HG02610 (cell line): Measurements from ENCODE around the gene AATK.

Experiments
- ATAC-seq: cut with Tn5 transposase; IDR thresholded peaks from one replicate; pipeline ENCODE4 v1.9.1; 2021; ENCODE audit warnings: mild to moderate bottlenecking, moderate library complexity; ENCODE audit not compliant: unreplicated experiment

Gene AATK

DNA sequence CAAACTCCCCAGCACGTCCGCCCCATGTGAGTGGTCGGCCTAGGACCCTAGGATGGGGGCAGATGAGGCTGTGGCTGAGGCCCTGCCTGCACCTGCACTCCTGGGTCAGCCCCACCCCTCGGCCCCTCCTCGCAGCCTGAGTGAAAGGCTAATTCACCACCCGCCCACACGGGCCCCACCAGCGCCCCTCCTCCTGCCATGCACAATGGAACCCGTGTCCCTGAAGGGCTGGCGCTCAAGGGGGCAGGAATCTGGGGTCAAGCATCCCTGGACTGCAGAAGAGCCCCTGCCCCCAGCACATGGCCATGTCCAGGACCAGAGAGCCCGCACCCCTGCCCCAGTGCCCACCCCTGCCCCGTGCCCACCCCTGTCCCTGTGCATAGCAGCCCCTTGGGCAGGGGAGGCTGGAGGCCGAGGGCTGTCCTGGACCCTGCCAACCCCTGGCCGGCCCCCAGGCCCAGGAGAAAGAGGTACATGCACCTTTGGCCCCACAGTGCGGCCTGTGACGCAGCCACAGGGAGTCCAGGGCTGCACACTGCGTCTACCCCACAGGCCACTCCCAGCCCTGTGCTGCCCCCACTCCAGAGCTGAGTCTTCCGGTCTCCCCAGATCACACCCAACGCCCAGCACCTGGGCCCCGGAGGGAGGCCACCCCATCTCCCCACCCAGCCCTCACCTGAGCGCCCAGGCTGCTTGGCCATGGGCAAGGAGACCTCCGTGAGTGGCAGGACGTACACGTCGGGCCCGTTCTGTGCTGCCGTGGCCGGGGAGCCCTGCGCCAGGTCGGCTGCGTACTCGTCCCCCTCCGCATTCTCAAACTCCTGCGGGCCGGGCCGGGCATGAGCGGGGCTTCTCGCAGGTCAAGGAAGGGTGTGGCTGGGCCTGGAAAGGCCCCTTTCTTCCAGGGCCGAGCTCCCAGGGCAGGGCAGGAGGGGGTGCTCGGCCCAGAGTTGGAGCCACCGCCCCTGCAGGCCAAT is 35.3 kb downstream of the AATK start:
- no peak for ATAC-seq

DNA sequence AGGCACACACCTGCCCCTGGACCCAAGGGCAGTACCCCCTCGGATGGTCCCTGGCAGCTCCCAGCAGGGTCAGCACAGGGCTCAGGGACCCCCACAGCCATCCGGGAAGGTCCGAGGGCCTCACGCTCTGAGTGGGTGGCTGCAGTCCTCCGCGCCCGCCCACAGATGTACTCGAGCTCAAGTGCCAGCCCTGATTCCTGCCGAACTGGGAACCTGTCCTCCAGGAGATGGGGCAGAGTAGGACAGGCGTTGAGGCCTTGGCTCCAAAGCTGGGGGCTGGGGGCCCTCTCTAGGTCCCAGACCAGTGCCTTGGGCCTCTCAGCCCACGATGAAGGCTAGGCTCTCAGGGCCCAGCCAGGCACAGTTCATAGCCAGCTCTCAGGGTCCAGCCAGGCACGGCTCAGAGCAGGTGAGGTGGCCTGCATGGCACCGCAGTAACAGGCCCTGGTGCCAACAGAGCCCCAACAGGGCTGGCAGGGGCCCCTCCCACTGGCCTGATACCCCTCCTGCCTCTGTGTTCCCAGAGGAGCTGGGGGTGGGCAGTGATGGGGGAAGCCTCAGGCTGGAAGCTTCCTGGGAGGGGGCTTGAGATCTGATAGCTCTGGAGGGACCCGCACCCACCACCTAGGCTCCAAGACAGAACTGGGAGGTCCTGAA is 36.2 kb downstream of the AATK start:
- ATAC-seq, result no peak

DNA sequence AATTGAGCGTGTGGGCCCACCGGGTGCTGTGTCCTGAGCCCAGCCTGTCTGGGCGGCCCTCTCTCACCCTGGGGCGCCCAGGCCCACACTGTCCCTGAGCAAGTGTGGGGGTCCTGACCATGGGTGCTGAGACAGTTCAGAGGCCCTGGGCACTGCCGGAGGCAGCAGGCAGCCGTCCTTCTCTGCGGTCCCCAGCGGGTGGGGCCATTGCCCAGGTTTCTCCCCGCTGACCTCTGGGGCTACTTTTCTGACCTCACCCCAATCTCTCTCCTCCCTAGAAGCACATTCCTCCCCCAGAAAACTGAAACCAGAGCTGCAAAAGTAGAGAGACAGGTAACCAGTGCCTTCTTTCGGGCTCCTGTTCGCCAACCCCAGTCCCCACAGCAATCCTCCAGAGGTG is 36.7 kb downstream of the AATK start:
- ATAC-seq, result no peak

DNA sequence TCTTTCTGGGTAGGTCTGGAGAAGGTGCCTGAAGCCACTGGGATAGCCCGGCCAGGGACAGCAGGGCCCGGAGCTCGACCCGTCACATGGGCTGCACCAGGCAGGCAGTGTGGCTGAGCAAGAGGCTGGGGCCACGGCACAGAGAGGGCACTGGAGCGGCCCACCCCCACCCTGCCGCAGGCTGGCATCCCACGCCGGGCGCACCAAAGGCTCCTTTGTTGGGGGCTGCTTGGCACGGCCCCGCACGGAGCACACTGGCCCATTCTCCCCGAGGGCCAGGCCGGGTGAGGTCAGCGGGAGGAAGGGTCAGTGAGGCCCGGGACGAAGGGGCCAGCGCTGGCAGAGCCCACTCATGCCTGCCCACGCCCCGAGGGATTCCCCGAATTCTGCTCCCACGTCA is 37.2 kb downstream of the AATK start:
- ATAC-seq, result no peak

DNA sequence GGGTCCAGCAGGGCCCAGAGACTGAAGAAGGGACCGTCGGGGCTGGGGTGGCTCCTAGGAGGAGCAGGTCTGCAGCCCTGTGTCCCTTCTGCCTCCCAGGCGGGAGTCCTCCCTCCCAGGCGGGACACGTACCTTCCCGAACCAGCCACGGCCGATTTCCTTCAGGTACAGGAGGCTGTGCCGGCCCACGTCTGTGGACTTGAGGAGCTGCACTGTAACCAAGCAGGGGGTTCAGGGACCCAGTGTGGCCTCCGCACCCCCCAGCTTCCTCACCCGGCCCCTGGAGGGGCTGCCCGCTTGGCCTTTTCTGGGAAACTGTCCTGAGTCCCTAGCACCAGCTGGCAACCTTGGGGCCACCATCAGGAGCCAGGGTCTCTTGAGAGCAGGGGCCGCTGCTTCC is 37.7 kb downstream of the AATK start:
- ATAC-seq, result no peak

DNA sequence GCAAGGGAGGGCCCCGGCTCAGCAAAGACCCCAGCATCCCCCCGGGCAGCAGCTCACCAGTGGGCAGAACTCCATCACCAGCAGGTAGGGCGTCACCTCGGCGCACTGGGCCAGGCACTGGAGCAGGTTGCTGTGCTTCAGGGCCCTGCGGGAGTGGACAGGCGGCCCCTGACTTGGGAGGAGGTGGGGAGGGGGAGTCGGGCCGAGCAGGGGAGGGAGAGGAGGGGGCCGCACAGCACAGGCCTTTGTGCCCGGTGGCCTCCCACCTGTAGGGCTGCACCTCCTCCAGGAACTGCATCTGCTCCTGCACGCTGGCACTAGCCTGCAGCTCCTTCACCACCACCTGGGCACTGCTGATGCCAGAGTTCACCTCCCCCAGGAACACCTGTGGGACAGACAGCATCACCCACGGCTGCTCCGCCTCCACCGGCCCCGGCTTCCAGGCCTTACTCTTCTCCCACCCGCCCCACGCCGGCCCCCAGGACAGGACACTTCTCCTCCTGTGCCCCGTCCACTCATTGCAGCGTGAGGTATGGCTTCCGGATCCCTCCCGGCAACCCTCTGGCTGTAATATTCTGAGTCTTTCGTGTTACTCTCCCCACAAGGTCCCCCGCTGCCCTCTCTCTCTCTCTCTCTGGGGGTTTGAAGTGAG is 38.4 kb downstream of the AATK start:
- no peak for ATAC-seq

DNA sequence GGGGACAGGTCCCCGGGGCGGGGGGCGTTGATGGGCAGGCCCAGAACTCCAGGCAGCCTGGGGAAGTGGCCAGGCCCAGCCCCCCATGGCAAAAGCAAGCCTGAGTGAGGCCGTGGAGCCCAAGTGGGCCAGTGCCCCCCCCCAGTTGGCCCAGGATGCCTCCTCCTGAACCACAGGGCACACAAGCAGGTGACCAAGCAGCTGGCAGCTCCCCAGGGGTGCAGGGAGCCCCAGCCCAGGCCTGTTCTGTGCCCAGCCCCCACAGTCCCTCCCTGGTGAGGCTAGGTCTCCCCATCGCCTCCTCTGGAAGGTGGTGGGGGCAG is 38.9 kb downstream of the AATK start:
- no peak for ATAC-seq

DNA sequence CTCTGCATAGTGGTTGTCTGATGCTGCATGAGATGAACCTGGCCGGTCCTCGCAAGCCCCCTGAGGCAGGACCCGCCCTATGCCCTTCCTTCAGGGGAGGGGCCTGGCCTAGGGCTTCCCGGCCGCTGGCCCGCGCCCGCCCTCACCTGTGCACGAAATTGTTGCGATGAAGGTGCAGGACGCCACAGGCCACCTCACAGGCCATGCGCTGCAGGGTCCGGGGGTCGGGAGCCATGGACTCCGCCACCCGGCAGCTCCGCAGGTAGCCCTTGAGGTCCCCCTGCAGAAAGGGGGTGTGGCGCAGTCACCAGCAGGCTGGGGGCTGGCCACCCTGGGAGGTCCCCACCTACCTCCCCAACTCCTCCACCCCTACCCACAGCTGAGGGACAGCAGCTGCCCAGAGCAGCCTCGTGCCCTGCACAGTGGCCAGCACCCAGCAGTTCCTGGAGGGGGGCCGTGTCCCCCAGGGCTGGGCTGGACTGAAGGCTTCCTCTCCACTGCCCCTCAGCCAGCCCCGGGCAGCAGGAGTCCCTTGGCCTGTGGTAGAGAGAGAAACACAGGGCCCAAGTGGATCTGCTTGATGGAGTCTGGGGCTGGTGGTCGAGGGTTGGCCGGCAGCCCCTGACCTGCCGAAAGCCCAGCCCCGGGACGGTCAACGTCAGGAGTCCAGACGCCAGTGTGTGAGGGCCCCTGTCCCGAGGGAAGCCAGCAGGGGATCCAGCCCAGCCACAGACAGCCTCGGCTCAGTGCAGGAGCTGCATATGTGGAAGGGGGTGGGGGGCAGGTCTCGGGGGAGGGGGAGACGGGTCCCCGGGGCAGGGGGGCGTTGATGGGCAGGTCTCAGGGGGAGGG is 39.5 kb downstream of the AATK start:
- no peak for ATAC-seq

DNA sequence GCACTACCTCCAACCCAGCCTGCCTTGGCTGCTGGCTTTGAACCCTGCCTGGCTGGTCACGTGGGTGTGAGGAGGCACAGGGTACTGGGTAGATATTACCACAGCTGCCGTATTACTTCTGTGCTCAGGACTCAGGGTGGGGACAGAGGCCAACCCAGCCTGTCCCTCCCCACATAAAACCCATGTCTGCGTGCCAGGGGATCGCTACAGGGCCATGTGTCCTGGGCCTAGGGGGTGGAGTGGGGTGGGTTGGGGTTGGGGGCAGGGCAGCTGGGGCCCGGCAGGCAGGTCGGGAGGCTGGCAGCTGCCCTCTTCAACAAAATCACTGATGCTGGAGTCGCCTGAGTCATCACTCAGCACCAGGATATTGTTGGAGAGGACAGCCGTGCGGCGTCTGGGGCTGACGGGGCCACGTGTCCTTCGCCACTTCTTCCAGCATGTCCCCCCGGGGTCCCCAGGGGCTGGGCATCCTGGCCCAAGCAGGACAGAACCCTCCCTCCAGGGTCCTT is 40.4 kb downstream of the AATK start:
- no peak for ATAC-seq

DNA sequence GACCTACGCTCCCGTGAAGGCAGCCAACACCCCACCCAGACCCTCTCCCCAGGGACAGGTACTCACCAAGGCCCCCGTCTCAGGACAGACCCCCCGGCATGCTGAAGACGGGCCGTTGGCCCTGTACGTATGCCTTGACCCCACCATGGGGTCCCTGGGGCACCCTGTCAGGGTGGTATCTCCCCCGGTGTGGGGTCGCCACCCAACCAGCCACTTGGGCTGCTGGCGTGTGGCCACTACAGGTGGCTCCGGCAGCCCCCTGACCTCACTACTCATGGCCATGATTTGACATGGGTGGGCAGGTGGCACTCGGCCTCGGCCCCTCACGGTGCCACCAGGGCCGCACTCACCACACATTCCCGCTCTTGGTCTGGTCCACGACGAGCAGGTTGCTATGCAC is 41.6 kb downstream of the AATK start:
- ATAC-seq, result no peak

DNA sequence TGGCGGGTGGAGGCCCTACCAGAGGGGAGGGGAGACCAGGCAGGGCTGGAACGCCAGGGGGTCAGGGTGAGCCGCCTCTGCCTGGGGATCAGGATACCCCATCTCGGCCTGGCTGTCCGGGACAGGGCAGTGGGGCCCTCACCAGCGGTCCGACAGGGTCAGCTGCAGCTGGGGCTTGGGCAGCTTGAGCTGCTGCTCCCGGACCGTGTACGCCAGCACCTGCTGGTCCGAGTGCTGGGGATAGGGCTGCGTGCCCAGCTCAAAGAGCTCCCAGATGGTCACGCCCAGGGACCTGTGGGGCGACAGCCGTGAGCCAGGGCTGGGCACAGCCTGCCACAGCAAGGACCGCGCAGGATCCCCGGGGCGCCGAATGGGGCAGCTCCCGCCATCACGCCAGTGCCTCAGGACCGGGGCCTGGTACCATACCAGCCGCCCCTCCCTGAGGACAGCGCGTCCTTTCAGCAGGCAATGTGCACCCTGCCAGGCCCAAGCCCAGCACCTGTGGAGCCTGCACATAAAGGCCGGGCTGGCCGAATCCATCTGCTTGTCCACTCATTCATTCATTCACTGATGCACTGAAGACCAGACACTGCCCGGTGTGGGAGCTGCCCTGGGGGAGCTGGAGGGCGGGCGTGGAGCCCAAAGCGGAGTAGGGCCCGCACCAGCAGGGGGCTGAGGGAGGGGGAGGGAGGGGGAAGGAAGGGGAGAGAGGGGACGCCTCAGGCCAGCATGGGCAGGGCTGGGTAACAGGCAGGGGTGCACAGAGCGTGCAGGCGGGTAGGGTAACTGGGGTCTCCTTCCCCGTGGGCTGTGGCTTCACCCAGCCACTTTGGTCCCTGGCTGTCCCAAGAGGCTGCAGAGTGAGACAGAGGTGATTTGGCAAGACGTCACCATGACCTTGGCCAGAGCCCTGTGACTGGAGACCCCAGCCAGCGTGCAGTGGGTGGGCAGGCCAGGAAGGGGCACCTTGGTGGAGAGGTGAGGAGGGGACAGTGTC is 42.7 kb downstream of the AATK start:
- no peak for ATAC-seq

DNA sequence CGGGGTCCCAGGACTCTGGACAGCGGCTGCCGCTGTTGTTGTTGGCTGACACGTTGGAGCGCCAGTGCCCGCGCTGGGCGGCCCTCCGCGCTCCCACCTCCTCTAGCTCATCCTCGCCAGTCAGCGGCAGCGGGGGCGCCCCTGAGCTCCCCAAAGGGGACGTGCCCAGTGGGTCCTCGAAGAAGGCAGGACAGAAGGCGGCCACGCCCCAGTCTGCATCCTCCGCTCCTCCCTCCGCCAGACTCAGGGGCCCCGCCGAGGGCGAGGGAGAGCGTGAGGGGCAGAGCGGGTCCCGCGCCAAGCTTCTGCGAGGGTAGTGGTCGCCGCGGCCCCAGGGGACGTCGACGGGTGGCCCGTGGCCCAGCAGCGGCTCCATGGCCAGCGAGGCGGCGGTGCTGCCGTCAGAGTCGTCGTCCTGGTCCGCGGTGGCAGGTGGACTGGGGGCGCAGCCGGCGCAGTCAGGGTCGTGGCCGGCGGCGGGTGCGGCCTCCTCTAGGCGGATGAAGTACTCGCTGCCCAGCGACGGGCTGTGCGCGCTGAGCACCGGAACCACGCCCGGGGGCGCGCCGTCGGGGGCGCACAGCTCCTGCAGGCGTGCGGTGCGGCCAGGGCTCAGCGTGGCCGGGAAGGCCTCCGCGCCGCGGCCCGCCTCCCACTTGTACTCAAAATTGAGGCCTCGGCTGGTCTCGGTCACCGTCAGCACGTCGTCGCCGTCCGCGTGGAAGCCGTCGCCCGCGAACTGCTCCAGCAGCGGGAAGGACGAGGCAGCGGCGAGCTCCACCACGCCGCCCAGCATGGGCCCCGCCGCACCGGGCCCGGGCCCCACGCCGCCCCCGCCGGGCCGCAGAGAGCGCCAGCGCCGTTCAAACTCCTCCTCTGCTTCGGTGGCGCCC is 43.9 kb downstream of the AATK start:
- ATAC-seq, result no peak

DNA sequence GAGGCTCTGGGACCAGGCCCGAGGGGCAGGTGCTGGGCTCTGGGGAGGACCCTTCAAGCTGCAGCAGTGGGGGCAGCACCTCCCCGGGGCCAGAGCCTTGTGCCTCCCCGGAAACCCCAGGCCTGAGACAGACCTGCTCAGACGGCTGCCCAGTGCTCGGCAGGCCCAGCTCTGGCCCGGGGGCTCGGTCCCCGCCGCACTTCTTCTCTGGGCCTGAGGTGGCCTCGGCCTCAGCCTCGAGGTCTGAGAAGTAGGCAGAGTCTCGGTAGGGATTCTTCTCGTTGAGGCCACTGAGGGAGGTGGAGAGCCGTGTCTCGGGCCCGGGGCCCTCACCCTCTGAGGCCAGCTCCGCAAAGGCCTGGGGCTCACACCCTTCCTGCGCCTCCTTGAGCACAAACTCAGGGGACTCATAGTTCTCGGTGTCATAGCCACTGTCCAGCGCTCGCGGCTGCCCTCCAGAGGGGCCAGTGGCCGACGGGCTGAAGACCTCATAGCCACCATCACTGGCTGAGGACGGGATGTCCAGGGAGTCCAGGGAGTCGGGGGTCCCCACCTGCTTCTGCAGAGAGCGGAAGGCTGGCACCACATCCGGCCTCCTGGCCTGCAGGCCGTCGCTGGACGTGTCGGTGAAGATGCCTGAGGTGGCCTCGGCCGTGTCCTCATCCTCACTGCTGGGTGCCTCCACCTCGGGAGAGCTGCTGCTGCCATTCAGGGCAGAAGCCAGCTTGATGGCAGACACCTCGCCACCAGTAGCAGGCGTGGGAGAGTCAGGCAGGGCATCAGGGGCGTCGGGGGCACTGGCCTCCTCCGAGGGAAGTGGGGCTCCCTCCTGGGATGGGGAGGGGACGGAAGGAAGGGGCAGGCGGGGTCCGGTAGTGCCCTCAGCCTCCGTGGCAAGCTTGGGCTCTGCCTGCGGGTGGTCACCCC is 45.1 kb downstream of the AATK start:
- ATAC-seq, result no peak

DNA sequence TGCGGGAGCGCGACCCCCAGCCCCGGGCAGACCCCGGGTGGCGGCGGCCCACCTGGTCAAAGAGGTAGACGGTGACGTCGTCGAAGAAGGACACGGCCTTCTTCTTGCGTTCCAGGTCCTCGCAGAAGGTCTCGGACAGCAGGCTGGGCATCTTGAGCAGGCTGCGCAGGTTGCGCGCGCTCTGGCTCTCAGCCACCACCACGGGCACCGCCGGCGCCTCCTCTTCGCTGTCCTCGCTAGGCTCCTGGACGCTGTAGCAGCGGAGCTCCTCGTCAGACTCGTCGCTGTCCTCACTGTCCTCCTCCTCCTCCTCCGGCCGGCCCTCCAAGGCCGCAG is 45.9 kb downstream of the AATK start:
- ATAC-seq, result no peak

DNA sequence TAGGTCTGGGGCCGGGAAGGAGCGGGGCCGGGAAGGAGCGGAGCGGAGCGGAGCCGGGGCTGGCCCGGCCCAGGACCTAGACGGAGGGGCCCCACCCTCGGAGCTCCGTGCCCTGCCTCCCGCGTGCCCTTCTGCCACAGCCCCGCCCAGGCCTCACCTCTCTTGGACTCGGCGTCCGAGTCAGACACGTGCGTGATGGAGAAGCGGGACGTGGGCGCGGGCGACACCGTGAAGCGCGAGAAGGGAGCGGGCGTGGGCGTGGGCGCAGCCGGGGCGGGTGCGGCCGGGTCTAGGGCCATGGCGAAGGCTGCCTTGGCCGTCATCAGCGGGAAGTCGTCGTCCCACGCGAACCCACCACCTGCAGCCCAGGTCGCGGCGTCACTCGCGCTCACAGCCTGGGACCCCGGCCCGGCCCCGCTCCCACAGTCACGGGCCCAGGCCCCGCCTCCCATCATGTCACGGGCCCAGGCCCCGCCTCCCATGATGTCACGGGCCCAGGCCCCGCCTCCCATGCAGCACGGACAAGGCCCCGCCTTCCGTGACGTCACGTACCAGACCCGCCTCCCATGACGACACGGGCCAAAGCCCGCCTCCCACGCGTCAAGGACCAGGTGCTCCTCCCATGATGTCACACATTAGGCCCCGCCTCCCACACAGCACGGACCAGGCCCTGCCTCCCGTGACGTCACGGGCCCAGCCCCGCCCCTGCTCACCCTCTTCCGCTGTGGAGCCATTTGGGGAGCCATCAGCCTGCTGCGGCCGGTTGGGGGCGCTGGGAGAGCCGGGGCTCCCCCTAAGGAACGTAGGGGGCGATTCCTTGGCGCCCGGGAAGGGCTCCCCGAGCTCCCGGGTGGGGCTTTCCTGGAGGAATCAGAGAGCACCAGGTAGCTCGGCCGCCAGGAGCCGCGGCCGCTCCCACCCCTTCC is 46.5 kb downstream of the AATK start:
- no peak for ATAC-seq
